Lung microvascular endothelial cell (primary cell): ENCODE results near the gene ANG. TPM values are rescaled to one million over a fixed set of nuclear protein-coding genes. Genes with fewer than 3 reads are reported as not detected.
A peak's percentile ranks its signal among the peaks of the same experiment; 100 is the strongest.
"Not testable (repeated sequence)": the region's sequence is repeated elsewhere in the genome, so short reads cannot be mapped to it uniquely, and the experiment has no call there.

ENCODE experiments used
- DNase-seq, 2 donors: peaks; one replicate each; pipeline versions ENCODE4 v3.0.0 to v3.0.0-alpha.2; 2010; ENCODE audit warnings: low read depth in 2 of 2
- total RNA-seq: library from RNA; depleted of rRNA; stranded (reverse); fragments of >200 nt; gene quantifications from 2 replicates; pipeline ENCODE4 v1.2.1, GENCODE V29; 2014

Gene ANG
- 5.2 and 7.2 TPM in 2 replicates for total RNA-seq

GRCh38 chr14:20688167-20688839 lies at the start of gene ANG:
TSS of gene ANG (plus strand) at chr14:20688764. CDS start at chr14:20693565, 4,801 bp downstream.
- DNase-seq = no peak

- DNase-seq = no peak
Observed at GRCh38 chr14:20641591-20641990, 47.0 kb upstream of the ANG start, which contains the start of gene OR6S1. TSS of gene OR6S1 (minus strand) at chr14:20641691. CDS start at chr14:20641691, 0 bp downstream.

GRCh38 chr14:20642182-20642581 lies 46.4 kb upstream of the ANG start:
- DNase-seq = no peak

GRCh38 chr14:20642755-20643154 lies 45.8 kb upstream of the ANG start:
- not testable (repeated sequence) for DNase-seq

GRCh38 chr14:20644520-20644919 lies 44.0 kb upstream of the ANG start:
- no peak for DNase-seq

- no peak for DNase-seq
Observed at GRCh38 chr14:20645481-20645880, 43.1 kb upstream of the ANG start.

- DNase-seq = peak in 1 of 2 donors; percentile 30
Observed at GRCh38 chr14:20652996-20653975, 35.3 kb upstream of the ANG start.

GRCh38 chr14:20655851-20656250 lies 32.7 kb upstream of the ANG start:
- no peak for DNase-seq

- no peak for DNase-seq
Observed at GRCh38 chr14:20656274-20656673, 32.3 kb upstream of the ANG start.

GRCh38 chr14:20657216-20658211 lies 31.1 kb upstream of the ANG start:
- no peak for DNase-seq

GRCh38 chr14:20658246-20658645 lies 30.3 kb upstream of the ANG start:
- DNase-seq = no peak

GRCh38 chr14:20659336-20659735 lies 29.2 kb upstream of the ANG start:
- DNase-seq = no peak

GRCh38 chr14:20659813-20660395 lies 28.7 kb upstream of the ANG start:
- DNase-seq = no peak

GRCh38 chr14:20661197-20661596 lies 27.4 kb upstream of the ANG start:
- no peak for DNase-seq

- DNase-seq = peak; percentile 61
Observed at GRCh38 chr14:20662968-20663732, 25.4 kb upstream of the ANG start.

- not testable (repeated sequence) for DNase-seq
Observed at GRCh38 chr14:20666400-20666961, 22.1 kb upstream of the ANG start.

GRCh38 chr14:20667957-20668356 lies 20.6 kb upstream of the ANG start:
- no peak for DNase-seq

GRCh38 chr14:20668969-20669368 lies 19.6 kb upstream of the ANG start:
- no peak for DNase-seq

GRCh38 chr14:20671597-20672283 lies 16.8 kb upstream of the ANG start:
- peak in 1 of 2 donors; percentile 25 for DNase-seq
